ENCODE data around the gene SUPT4H1. TPM values are rescaled to one million over a fixed set of nuclear protein-coding genes. Genes with fewer than 3 reads are reported as not detected.
A peak's percentile ranks its signal among the peaks of the same experiment; 100 is the strongest.

The SUPT4H1 gene
- total and polyA plus RNA-seq, 9 of the 15 experiments (the other 6 are each of a cell fraction or from before 2014, with no cell fraction given), result 62.1 to 320 (median 117) TPM

DNA sequence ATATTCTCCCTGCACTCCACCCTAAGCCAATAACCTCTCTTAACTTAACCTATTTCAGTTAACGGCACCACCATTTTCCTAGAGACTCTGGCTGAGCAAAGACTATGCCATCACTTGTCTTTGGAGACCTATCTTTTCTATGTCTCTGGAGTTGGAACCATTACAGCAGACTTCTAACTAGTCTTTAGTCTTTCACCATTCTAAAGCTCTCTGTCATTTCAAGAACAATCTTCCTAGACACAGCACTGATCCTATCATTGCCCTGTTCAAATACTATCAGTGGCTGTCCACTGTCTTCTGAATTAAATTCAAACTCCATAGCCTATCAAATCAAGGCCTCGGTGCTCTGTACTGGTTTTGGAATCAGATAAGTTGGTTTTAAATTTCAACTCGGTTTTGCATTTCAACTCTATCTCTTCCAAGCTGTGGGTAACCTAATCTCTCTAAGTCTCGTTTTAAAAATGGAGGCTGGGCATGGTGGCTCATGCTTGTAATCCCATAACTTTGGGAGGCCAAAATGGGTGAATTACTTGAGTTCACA, 33.4 kb upstream of the SUPT4H1 start (continued):
- no peak for TF ChIP-seq MNT (conservative IDR thresholded peaks at IDR 0.05)
- no peak for TF ChIP-seq L3MBTL2 (IDR thresholded peaks at IDR 0.05)
- 0 out of 2 replicates have a peak, but pooled peaks have one; percentile 27 for TF ChIP-seq GATA2 (CRISPR knock-in tag; IDR thresholded peaks at IDR 0.05)
- TF ChIP-seq BRCA1 (IDR thresholded peaks at IDR 0.05), result no peak
- TF ChIP-seq BRCA1 (CRISPR knock-in tag; IDR thresholded peaks at IDR 0.05), result no peak
- no peak for TF ChIP-seq ARID3B (CRISPR knock-in tag; IDR thresholded peaks at IDR 0.05; ENCODE audit: borderline replicate concordance)
- TF ChIP-seq, protein P1, sequence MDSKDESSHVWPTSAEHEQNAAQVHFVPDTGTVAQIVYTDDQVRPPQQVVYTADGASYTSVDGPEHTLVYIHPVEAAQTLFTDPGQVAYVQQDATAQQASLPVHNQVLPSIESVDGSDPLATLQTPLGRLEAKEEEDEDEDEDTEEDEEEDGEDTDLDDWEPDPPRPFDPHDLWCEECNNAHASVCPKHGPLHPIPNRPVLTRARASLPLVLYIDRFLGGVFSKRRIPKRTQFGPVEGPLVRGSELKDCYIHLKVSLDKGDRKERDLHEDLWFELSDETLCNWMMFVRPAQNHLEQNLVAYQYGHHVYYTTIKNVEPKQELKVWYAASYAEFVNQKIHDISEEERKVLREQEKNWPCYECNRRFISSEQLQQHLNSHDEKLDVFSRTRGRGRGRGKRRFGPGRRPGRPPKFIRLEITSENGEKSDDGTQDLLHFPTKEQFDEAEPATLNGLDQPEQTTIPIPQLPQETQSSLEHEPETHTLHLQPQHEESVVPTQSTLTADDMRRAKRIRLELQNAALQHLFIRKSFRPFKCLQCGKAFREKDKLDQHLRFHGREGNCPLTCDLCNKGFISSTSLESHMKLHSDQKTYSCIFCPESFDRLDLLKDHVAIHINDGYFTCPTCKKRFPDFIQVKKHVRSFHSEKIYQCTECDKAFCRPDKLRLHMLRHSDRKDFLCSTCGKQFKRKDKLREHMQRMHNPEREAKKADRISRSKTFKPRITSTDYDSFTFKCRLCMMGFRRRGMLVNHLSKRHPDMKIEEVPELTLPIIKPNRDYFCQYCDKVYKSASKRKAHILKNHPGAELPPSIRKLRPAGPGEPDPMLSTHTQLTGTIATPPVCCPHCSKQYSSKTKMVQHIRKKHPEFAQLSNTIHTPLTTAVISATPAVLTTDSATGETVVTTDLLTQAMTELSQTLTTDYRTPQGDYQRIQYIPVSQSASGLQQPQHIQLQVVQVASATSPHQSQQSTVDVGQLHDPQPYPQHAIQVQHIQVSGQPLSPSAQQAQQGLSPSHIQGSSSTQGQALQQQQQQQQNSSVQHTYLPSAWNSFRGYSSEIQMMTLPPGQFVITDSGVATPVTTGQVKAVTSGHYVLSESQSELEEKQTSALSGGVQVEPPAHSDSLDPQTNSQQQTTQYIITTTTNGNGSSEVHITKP (IDR thresholded peaks at IDR 0.05; ENCODE audit: partially characterized antibody), result no peak
- no peak for TF ChIP-seq FOXK2 (conservative IDR thresholded peaks at IDR 0.05 in 1 of 2, IDR thresholded peaks at IDR 0.05 in 1 of 2; ENCODE audit: low read depth in 2 of 2)
- no peak for TF ChIP-seq DNMT1 (IDR thresholded peaks at IDR 0.05)
- TF ChIP-seq, protein P2, sequence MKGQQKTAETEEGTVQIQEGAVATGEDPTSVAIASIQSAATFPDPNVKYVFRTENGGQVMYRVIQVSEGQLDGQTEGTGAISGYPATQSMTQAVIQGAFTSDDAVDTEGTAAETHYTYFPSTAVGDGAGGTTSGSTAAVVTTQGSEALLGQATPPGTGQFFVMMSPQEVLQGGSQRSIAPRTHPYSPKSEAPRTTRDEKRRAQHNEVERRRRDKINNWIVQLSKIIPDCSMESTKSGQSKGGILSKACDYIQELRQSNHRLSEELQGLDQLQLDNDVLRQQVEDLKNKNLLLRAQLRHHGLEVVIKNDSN (CRISPR knock-in tag; IDR thresholded peaks at IDR 0.05), result no peak
- peak; percentile 10; the same call in 1 of the 2 replicates for TF ChIP-seq SOX6 (IDR thresholded peaks at IDR 0.05)
- peak; percentile 86 for TF ChIP-seq MYBL2 (IDR thresholded peaks at IDR 0.05; ENCODE audit: low read depth)
- no peak for TF ChIP-seq MYBL2 (CRISPR knock-in tag; IDR thresholded peaks at IDR 0.05; ENCODE audit: borderline replicate concordance)
- peak; percentile 19; the same call in 1 of the 2 replicates for TF ChIP-seq ARID1B (IDR thresholded peaks at IDR 0.05)
- peak; percentile 96 for TF ChIP-seq HMBOX1 (IDR thresholded peaks at IDR 0.05)
- TF ChIP-seq, protein P3, sequence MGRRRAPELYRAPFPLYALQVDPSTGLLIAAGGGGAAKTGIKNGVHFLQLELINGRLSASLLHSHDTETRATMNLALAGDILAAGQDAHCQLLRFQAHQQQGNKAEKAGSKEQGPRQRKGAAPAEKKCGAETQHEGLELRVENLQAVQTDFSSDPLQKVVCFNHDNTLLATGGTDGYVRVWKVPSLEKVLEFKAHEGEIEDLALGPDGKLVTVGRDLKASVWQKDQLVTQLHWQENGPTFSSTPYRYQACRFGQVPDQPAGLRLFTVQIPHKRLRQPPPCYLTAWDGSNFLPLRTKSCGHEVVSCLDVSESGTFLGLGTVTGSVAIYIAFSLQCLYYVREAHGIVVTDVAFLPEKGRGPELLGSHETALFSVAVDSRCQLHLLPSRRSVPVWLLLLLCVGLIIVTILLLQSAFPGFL (CRISPR knock-in tag; IDR thresholded peaks at IDR 0.05), result no peak
- peak; percentile 9 for TF ChIP-seq MEIS2 (IDR thresholded peaks at IDR 0.05; ENCODE audit: partially characterized antibody)
- no peak for TF ChIP-seq ATF7 (IDR thresholded peaks at IDR 0.05)
